Measurements from ENCODE around the gene PLXDC2. TPM values are rescaled to one million over a fixed set of nuclear protein-coding genes. Genes with fewer than 3 reads are reported as not detected.

Gene PLXDC2
- total RNA-seq, 1 donor from 2014 or later: 94.1 TPM

DNA sequence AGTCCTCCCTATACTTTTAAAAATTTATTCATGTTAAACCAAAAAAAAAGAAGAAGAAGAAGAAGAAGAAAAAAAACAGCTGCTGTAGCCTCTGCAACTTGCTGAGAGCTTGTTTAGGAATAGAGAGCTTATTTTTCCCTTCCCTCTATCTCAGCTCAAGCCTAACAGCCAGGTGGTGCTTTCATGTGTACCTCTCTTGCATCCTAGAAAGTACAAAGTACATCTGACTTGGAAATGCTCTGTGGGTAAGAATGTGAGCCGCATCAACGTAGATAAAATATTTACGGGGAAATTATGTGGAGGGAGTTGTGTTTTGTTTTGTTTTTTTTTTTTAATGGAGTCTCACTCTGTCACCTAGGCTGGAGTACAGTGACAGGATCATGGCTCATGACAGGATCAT, 99.6 kb downstream of the PLXDC2 start:
- H3K27me3 ChIP-seq: no peaks in the 10 kb centered on the region
- DNase-seq (ENCODE audit: low spot score in 2 of 2): no peak
- H3K36me3 ChIP-seq: no peaks in the 10 kb centered on the region
- peaks cover 4 to 41% of the 10 kb centered on the region in 2 donors for H3K4me1 ChIP-seq
- no peak for TF ChIP-seq CTCF (IDR thresholded peaks at IDR 0.05)
- no peaks in the 10 kb centered on the region for H3K9me3 ChIP-seq
- intact Hi-C loops (cut with DNase I): no loop called here
- H3K4me3 ChIP-seq: no peak overlapping the region
- H3K27ac ChIP-seq: no peak overlapping the region

- Histone ChIP-seq H3K27ac (peak overlapping the region; percentile 40 to 56), H3K4me1 (peaks cover 7 to 48% of the 10 kb centered on the region in 2 donors)
- TF ChIP-seq CTCF (IDR thresholded peaks at IDR 0.05): no peak
Observed at GRCh38 chr10:19917751-19918478, 101.7 kb downstream of the PLXDC2 start.

DNA sequence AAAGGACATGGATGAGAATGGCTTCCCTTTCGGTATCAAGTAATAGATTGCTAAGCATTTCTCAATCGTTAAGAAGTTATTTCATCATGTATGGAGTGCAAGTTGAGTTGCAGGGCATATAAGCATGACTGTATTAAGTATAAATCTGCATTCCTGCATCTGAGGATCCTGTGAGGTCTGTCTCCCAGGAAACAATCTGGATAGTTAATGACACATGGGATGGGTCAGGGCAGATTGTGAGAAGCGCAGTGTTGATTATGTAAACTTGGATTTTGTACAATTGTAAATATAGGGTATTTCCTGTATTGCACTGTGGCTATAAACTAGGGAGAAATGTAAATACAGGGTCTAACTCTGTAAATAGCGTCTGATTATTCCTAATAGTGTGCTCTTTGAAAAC, 102.6 kb downstream of the PLXDC2 start:
- no peak for DNase-seq (ENCODE audit: low spot score in 2 of 2)
- no peak overlapping the region for H3K4me3 ChIP-seq
- TF ChIP-seq CTCF (IDR thresholded peaks at IDR 0.05): no peak
- no peaks in the 10 kb centered on the region for H3K9me3 ChIP-seq
- peaks cover 7 to 57% of the 10 kb centered on the region in 2 donors for H3K4me1 ChIP-seq
- H3K27me3 ChIP-seq: no peaks in the 10 kb centered on the region
- H3K27ac ChIP-seq: peak overlapping the region; percentile 17 to 40
- intact Hi-C loops (cut with DNase I): no loop called here
- H3K36me3 ChIP-seq: no peaks in the 10 kb centered on the region

More at GRCh38 chr10:19917751-19918478, 101.7 kb downstream of the PLXDC2 start:
- Histone ChIP-seq H3K36me3 (no peaks in the 10 kb centered on the region), H3K4me3 (no peak overlapping the region), H3K27me3 (no peaks in the 10 kb centered on the region), H3K9me3 (no peaks in the 10 kb centered on the region)
- intact Hi-C loops (cut with DNase I): no loop called here
- DNase-seq (ENCODE audit: low spot score in 2 of 2): no peak

- Histone ChIP-seq H3K27ac (peak overlapping the region; percentile 90 to 94), H3K27me3 (no peaks in the 10 kb centered on the region), H3K36me3 (no peaks in the 10 kb centered on the region), H3K4me1 (peaks cover 7 to 62% of the 10 kb centered on the region in 2 donors), H3K9me3 (no peaks in the 10 kb centered on the region), H3K4me3 (no peak overlapping the region)
- intact Hi-C loops (cut with DNase I): loop anchor here (5.0 to 10.0 kb wide), 3 partner anchors 83 to 347 kb away; no protein-coding TSS in a partner anchor
- DNase-seq (ENCODE audit: low spot score in 2 of 2): no peak
- no peak for TF ChIP-seq CTCF (IDR thresholded peaks at IDR 0.05)
Observed at GRCh38 chr10:19919671-19920070, 103.4 kb downstream of the PLXDC2 start.

- Histone ChIP-seq H3K36me3 (no peaks in the 10 kb centered on the region), H3K9me3 (no peaks in the 10 kb centered on the region), H3K27me3 (no peaks in the 10 kb centered on the region), H3K4me3 (no peak overlapping the region), H3K4me1 (peaks cover 7 to 65% of the 10 kb centered on the region in 2 donors), H3K27ac (peak overlapping the region; percentile 90 to 94)
- no peak for DNase-seq (ENCODE audit: low spot score in 2 of 2)
- intact Hi-C loops (cut with DNase I): loop anchor here (5.0 to 10.0 kb wide), 3 partner anchors 82 to 348 kb away; no protein-coding TSS in a partner anchor
- TF ChIP-seq CTCF (IDR thresholded peaks at IDR 0.05): no peak
Observed at GRCh38 chr10:19920075-19920726, 104.0 kb downstream of the PLXDC2 start.
